GM12878 (cell line): ENCODE results near the gene NOS1AP. TPM values are rescaled to one million over a fixed set of nuclear protein-coding genes. Genes with fewer than 3 reads are reported as not detected.

Source experiments
- ATAC-seq: fragments of 200-7000 bp; cut with Tn5 transposase; 3 replicates; pipeline ENCODE4 v1.9.1; 2020; ENCODE audit warnings: mild to moderate bottlenecking, moderate library complexity
- BruUV-seq: library from RNA; stranded (reverse); fragments of 400-500 nt; replicated peaks from 2 replicates; lab custom pipeline; 2021; lab: Mats Ljungman, UMichigan
- CTCF ChIA-PET: fragments of 300-600 bp; sonication (Branson Sonifier 250); formaldehyde crosslinking; extraction: SDS; loops from one replicate; lab custom pipeline; 2021; ENCODE audit warnings: inconsistent platforms; lab: Yijun Ruan, JAX
- POLR2A ChIA-PET: fragments of 350-600 bp; formaldehyde crosslinking; extraction: SDS; loops from one replicate; lab custom pipeline; 2021; ENCODE audit warnings: inconsistent platforms; lab: Charles Lee
- RAD21 ChIA-PET: fragments of 300-600 bp; sonication (Branson Sonifier 250); formaldehyde crosslinking; loops from one replicate; lab custom pipeline; 2023; ENCODE audit warnings: antibody characterized with exemption; ENCODE audit not compliant: unreplicated experiment; lab: Charles Lee
- SMC1A ChIA-PET: fragments of 300-600 bp; sonication (Branson Sonifier 250); formaldehyde crosslinking; loops from one replicate; lab custom pipeline; 2023; ENCODE audit not compliant: unreplicated experiment, uncharacterized antibody; lab: Charles Lee
- DNase-seq: peaks from one replicate; pipeline ENCODE4 v3.0.0-alpha.2; 2011; ENCODE audit warnings: low read depth, low spot score
- FAIRE-seq: peaks from 3 replicates; lab custom pipeline; 2011; peaks lifted over from hg19 to GRCh38; lab: Jason Lieb, UNC
- H2AFZ ChIP-seq: 2 replicates; pipeline ENCODE4 v1.6.0; 2011; ENCODE audit warnings: low read depth, low read length, control low read depth; ENCODE audit not compliant: control insufficient read depth
- H3K27ac ChIP-seq: 2 replicates; pipeline ENCODE4 v1.5.1; 2011; ENCODE audit warnings: control low read depth; ENCODE audit not compliant: control insufficient read depth, insufficient read depth
- H3K27me3 ChIP-seq, 2 experiments: replicated peaks in 1 of 2; 2 replicates each; pipeline versions ENCODE4 v1.6.0 to v1.6.1; 2011; ENCODE audit warnings: low read length in 1 of 2; ENCODE audit not compliant: control insufficient read depth in 2 of 2, insufficient read depth in 2 of 2
- H3K36me3 ChIP-seq, 2 experiments: 2 replicates each; pipeline ENCODE4 v1.5.1; 2011; ENCODE audit warnings: low read length in 1 of 2; ENCODE audit not compliant: control insufficient read depth in 2 of 2, insufficient read depth in 2 of 2
- H3K4me1 ChIP-seq: 2 replicates; pipeline ENCODE4 v1.6.1; 2011; ENCODE audit warnings: mild to moderate bottlenecking, low read length, moderate library complexity, mixed read lengths; ENCODE audit not compliant: control insufficient read depth, insufficient read depth
- H3K4me2 ChIP-seq: 2 replicates; pipeline ENCODE4 v1.6.0; 2011; ENCODE audit warnings: control low read depth; ENCODE audit not compliant: control insufficient read depth, insufficient read depth
- H3K4me3 ChIP-seq: fragments of 200-600 bp; sonication (generic); 2 replicates; pipeline ENCODE4 v1.5.1; 2016
- H3K79me2 ChIP-seq: 2 replicates; pipeline ENCODE4 v1.6.0; 2011; ENCODE audit warnings: low read length; ENCODE audit not compliant: control insufficient read depth, insufficient read depth
- H3K9ac ChIP-seq: 2 replicates; pipeline ENCODE4 v1.8.0; 2011; ENCODE audit warnings: low read length, control low read depth, mixed read lengths; ENCODE audit not compliant: control insufficient read depth, insufficient read depth
- H3K9me3 ChIP-seq: replicated peaks from 3 replicates; pipeline ENCODE4 v1.5.1; 2011; ENCODE audit warnings: mild to moderate bottlenecking, low read length; ENCODE audit not compliant: control insufficient read depth, insufficient read depth
- H4K20me1 ChIP-seq: 2 replicates; pipeline ENCODE4 v1.6.0; 2011; ENCODE audit not compliant: control insufficient read depth, insufficient read depth
- ATF7 ChIP-seq: fragments of 450-650 bp; IDR thresholded peaks from 2 replicates; pipeline ENCODE4 v1.6.1; 2016; ENCODE audit warnings: low read depth, mild to moderate bottlenecking
- CEBPZ ChIP-seq: fragments of 150-350 bp; IDR thresholded peaks from 2 replicates; pipeline ENCODE4 v1.6.1; 2016; ENCODE audit warnings: low read depth, low read length
- E4F1 ChIP-seq: fragments of 450-650 bp; IDR thresholded peaks from 2 replicates; pipeline ENCODE4 v1.6.1; 2018; ENCODE audit warnings: borderline replicate concordance, mild to moderate bottlenecking; ENCODE audit not compliant: partially characterized antibody
- KDM1A ChIP-seq: fragments of 200-600 bp; sonication (generic); IDR thresholded peaks from 2 replicates; pipeline ENCODE4 v1.6.1; 2016; ENCODE audit warnings: borderline replicate concordance
- MEF2B ChIP-seq: fragments of 450-650 bp; IDR thresholded peaks from 2 replicates; pipeline ENCODE4 v1.6.1; 2018; ENCODE audit warnings: mild to moderate bottlenecking, moderate library complexity; ENCODE audit not compliant: partially characterized antibody, poor library complexity, severe bottlenecking
- MTA3 ChIP-seq: IDR thresholded peaks from 2 replicates; pipeline ENCODE4 v1.6.1; 2012; ENCODE audit warnings: low read length, inconsistent platforms, borderline replicate concordance
- NBN ChIP-seq: fragments of 450-650 bp; IDR thresholded peaks from 2 replicates; pipeline ENCODE4 v1.6.1; 2016
- PAX5 ChIP-seq: IDR thresholded peaks from 2 replicates; pipeline ENCODE4 v1.6.1; 2011; ENCODE audit warnings: low read depth, low read length, borderline replicate concordance
- POU2F2 ChIP-seq: IDR thresholded peaks from 3 replicates; pipeline ENCODE4 v1.6.1; 2011; ENCODE audit warnings: low read depth, mild to moderate bottlenecking, low read length, borderline replicate concordance
- RELB ChIP-seq: fragments of 450-650 bp; IDR thresholded peaks from 2 replicates; pipeline ENCODE4 v1.6.1; 2017; ENCODE audit warnings: low read depth, mild to moderate bottlenecking, moderate library complexity
- SUPT20H ChIP-seq: IDR thresholded peaks from 2 replicates; pipeline ENCODE4 v1.6.1; 2011; ENCODE audit warnings: low read depth, mild to moderate bottlenecking, low read length, moderate library complexity, borderline replicate concordance; ENCODE audit not compliant: control insufficient read depth
- YBX1 ChIP-seq: fragments of 450-650 bp; IDR thresholded peaks from 2 replicates; pipeline ENCODE4 v1.6.1; 2016; ENCODE audit warnings: antibody characterized with exemption
- ZNF217 ChIP-seq: fragments of 450-650 bp; IDR thresholded peaks from 2 replicates; pipeline ENCODE4 v1.6.1; 2017; ENCODE audit warnings: antibody characterized with exemption, mild to moderate bottlenecking
- WGBS: methylation state at CpG from one replicate; pipeline ENCODE4 v1.1.6; 2016; ENCODE audit warnings: low lambda C conversion rate; ENCODE audit not compliant: insufficient replicate concordance, insufficient coverage; ENCODE audit errors: missing lambda C conversion rate; 5-methylcytosine and 5-hydroxymethylcytosine counted together
- in situ Hi-C: fragments of 300-500 bp; cut with MboI; formaldehyde crosslinking; loops from 9 replicates; pipeline ENCODE4 v1.14.3; 2018; ENCODE audit warnings: mixed read lengths
- intact Hi-C: fragments of 100-400 bp; cut with micrococcal nuclease; formaldehyde crosslinking; loops from one replicate; pipeline ENCODE4 v1.14.2; 2022; ENCODE audit not compliant: unreplicated experiment
- polyA plus RNA-seq, 11 experiments: library from polyadenylated mRNA; depleted of rRNA in 4 of 11; unstranded in 6 of 11; stranded (reverse) in 5 of 11; fragments of >200 nt; fragmentation: Nextera tagmentation in 4 of 11; fragmentation: Illumina TruSeq in 1 of 11; extraction: Ambion mirVana in 4 of 11; extraction: Trizol in 1 of 11; gene quantifications; 1 replicate in 1 of 11; 2 replicates in 10 of 11; pipeline versions ENCODE4 v1.2.1 to v1.2.3, GENCODE V29; 2011 to 2016; ENCODE audit warnings: inconsistent platforms in 2 of 11, missing spikeins in 2 of 11, low read depth in 1 of 11
- total RNA-seq, 4 experiments: library from RNA; depleted of rRNA in 3 of 4; stranded (reverse); fragments of >200 nt in 3 of 4; fragmentation: Illumina TruSeq in 1 of 4; extraction: Trizol in 1 of 4; gene quantifications; 2 replicates each; pipeline versions ENCODE4 v1.2.1 to v1.2.3, GENCODE V29; 2013 to 2021

The NOS1AP gene
- total and polyA plus RNA-seq, 10 of the 15 experiments (the other 5 are each of a cell fraction or from before 2014, with no cell fraction given), result 0.03 to 0.15 TPM; not detected in 8

GRCh38 chr1:162141281-162142054 lies 72.0 kb downstream of the NOS1AP start:
- Histone ChIP-seq H3K27me3 (peaks cover 0 to 2% of the 10 kb centered on the region in 2 experiments; a peak in 2 of 4 replicates), H3K4me3 (no peak overlapping the region), H3K36me3 (no peaks in the 10 kb centered on the region), H3K9ac (no peak overlapping the region), H3K27ac (no peak overlapping the region), H3K4me1 (no peaks in the 10 kb centered on the region), H3K9me3 (no peaks in the 10 kb centered on the region), H3K79me2 (no peaks in the 10 kb centered on the region), H4K20me1 (no peaks in the 10 kb centered on the region), H2AFZ (no peak overlapping the region), H3K4me2 (no peak overlapping the region)
- ChIA-PET SMC1A (interaction anchor here (0.8 to 1.6 kb wide), 3 partner anchors 8 to 104 kb away, joined by 3 to 4 read pairs (median 3); no protein-coding TSS in a partner anchor), CTCF (no interaction called here), RAD21 (no interaction called here), POLR2A (no interaction called here)
- in situ Hi-C loops (no loop called here), intact Hi-C loops (no loop called here)
- WGBS, result 21% methylated on average over 5 of the region's 5 CpGs
- ATAC-seq, result no peak
- TF ChIP-seq CEBPZ, result no peak
- no peak for TF ChIP-seq SUPT20H
- no peak for TF ChIP-seq YBX1
- TF ChIP-seq ATF7, result no peak
- TF ChIP-seq ZNF217, result no peak
- TF ChIP-seq E4F1, result no peak
- no peak for TF ChIP-seq NBN
- no peak for TF ChIP-seq PAX5
- TF ChIP-seq KDM1A, result no peak
- TF ChIP-seq MTA3, result no peak
- no peak for TF ChIP-seq MEF2B
- no peak for TF ChIP-seq POU2F2
- TF ChIP-seq RELB, result no peak
- no peak for FAIRE-seq
- no TSS peak for BruUV-seq
- DNase-seq, result no peak
